Motor neuron (in vitro differentiated cells): ENCODE data around the gene PRPF38A. TPM values are rescaled to one million over a fixed set of nuclear protein-coding genes. Genes with fewer than 3 reads are reported as not detected.

ENCODE experiments used
- ATAC-seq, 8 experiments: fragments of 200-7000 bp; cut with Tn5 transposase; replicated peaks in 6 of 8; 2 replicates each; pipeline ENCODE4 v1.8.0; 2021; ENCODE audit warnings: mild to moderate bottlenecking in 8 of 8, moderate library complexity in 8 of 8
- H3K27ac ChIP-seq, 2 donors: fragments of 250-450 bp; sonication (Bioruptor Pico); 2 replicates each; pipeline ENCODE4 v1.9.0; 2021; ENCODE audit warnings: antibody characterized with exemption in 2 of 2, mild to moderate bottlenecking in 2 of 2, moderate library complexity in 1 of 2
- H3K4me1 ChIP-seq, 2 donors: fragments of 250-450 bp; sonication (Bioruptor Pico); replicated peaks in 1 of 2; 2 replicates each; pipeline ENCODE4 v1.6.1; 2021; ENCODE audit warnings: antibody characterized with exemption in 2 of 2, mild to moderate bottlenecking in 2 of 2, moderate library complexity in 1 of 2
- H3K4me3 ChIP-seq, 5 donors: fragments of 250-450 bp; sonication (Bioruptor Pico); 2 replicates each; pipeline ENCODE4 v1.9.0; 2021; ENCODE audit warnings: antibody characterized with exemption in 5 of 5, mild to moderate bottlenecking in 5 of 5, moderate library complexity in 4 of 5
- WGBS, 10 experiments: fragments of 450-650 bp; shearing (Covaris generic); methylation state at CpG; one replicate each; pipeline ENCODE4 v1.0.0; 2022; 5-methylcytosine and 5-hydroxymethylcytosine counted together
- in situ Hi-C, 9 experiments: fragments of 400-800 bp; cut with MboI; loops; one replicate each; pipeline ENCODE4 v1.15.0; 2021; ENCODE audit warnings: low sequenced_read_pairs in 9 of 9, low pct_unique_long_range_greater_than_20kb in 2 of 9; ENCODE audit not compliant: unreplicated experiment in 9 of 9
- total RNA-seq, 8 experiments: library from RNA; unstranded; fragments of 300-600 nt; gene quantifications; 2 replicates each; pipeline versions ENCODE4 v1.2.3 to v1.2.4, GENCODE V29; 2022

PRPF38A gene
- total RNA-seq, 8 experiments from 2014 or later, result 15.1 to 46.9 (median 35.7) TPM

DNA sequence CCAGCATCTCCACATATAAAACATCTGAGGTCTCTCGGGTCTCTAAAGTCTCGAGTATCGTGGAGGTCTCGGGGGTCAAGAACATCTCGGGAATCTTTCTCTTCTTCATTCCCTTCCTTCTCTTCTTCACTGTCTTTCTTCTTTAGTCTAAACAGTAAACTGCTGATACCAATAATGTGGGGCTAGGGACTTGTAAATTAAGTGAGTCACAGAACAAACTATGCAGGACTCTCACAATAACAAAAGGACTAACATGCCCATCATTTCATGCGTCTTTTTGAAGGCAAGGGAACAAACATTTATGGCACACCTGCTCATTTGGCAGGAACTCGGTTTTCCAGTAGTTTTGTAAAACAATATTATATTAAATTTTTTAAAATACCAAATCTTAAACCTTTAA lies 32.4 kb downstream of the PRPF38A start:
- in situ Hi-C loops, result loop anchor here in 2 of 9 experiments (25.0 kb wide), 2 partner anchors 225 to 250 kb away; partner anchors contain the start of gene COA7 (in 1 of the 2)
- Histone ChIP-seq H3K4me3 (no peak overlapping the region), H3K27ac (no peak overlapping the region), H3K4me1 (no peaks in the 10 kb centered on the region)
- ATAC-seq, result peak in 3 of 8 experiments; percentile 44 to 77 (median 65)
- 33 to 94% (median 71%) methylated on average over 1 to 7 of the region's 7 CpGs; no CpG with 5 or more reads in 2 of the 10 experiments for WGBS, 10 experiments

DNA sequence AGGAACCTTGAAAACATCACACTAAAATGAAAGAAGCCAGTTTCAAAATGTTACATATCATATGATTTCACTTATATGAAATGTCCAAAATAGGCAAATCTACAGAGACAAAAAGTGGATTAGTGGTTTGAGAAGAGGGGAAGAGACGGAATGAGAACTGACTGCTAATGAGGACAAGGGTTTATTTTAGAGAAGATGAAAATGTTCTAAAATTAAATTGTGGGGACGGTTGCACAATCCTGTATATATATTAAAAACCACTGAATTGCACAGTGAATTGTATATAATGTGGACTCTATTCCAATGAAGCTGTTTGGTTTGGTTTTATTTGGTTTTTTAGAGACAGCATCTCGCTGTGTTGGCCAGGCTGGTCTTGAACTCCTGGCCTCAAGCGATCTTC lies 35.6 kb downstream of the PRPF38A start:
- 80 to 100% (median 95%) methylated on average over 1 to 4 of the region's 4 CpGs for WGBS, 10 experiments
- no peak overlapping the region for H3K27ac ChIP-seq
- no peaks in the 10 kb centered on the region for H3K4me1 ChIP-seq
- no peak for ATAC-seq
- no peak overlapping the region for H3K4me3 ChIP-seq
- in situ Hi-C loops, result loop anchor here in 2 of 9 experiments (25.0 kb wide), 2 partner anchors 222 to 247 kb away; partner anchors contain the start of gene COA7 (in 1 of the 2)

DNA sequence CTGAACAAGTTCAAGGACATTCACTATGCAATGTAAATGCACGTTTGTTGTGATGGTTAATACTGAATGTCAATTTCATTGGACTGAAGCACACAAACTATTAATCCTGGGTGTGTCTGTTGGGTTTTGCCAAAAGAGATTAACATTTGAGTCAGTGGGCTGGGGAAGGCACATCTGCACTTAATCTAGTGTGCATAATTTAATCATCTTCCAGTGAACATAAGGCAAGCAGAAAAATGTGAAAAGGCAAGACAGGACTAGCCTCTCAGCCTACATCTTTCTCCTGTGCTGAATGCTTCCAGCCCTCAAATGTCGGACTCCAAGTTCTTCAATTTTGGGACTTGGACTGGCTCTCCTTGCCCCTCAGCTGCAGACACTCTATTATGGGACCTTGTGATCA lies 40.1 kb downstream of the PRPF38A start:
- in situ Hi-C loops, result loop anchor here in 2 of 9 experiments (25.0 kb wide), 2 partner anchors 218 to 243 kb away; partner anchors contain the start of gene COA7 (in 1 of the 2)
- Histone ChIP-seq H3K4me1 (no peaks in the 10 kb centered on the region), H3K4me3 (no peak overlapping the region), H3K27ac (no peak overlapping the region)
- peak in 6 of 8 experiments; percentile 16 to 98 (median 62) for ATAC-seq
- 0 to 100% (median 33%) methylated on average over 1 to 2 of the region's 2 CpGs; no CpG with 5 or more reads in 3 of the 10 experiments for WGBS, 10 experiments

DNA sequence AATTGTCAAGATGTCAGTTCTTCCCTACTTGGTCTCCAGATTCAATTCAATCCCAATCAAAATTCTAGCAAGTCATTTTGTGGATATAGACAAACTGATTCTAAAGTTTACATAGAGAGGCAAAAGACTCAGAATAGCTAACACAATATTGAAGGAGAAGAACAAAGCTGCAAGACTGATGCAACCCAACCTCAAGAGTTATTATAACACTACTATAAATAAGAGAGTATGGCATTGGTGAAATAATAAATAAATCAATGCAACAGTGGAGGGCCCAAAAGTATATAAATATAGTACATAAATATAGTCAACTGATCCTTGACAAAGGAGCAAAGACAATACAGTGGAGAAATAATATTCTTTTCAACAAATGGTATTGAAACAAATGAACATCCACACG lies 49.7 kb downstream of the PRPF38A start:
- Histone ChIP-seq H3K27ac (peak overlapping the region in 1 of 2 donors; percentile 47), H3K4me1 (peaks cover 2 to 11% of the 10 kb centered on the region in 2 donors), H3K4me3 (no peak overlapping the region)
- in situ Hi-C loops, result loop anchor here in 1 of 9 experiments (25.0 kb wide), 1 partner anchor 233 kb away; the partner anchor contains the start of gene COA7
- peak in 4 of 8 experiments; percentile 42 to 83 (median 58) for ATAC-seq
- WGBS, 10 experiments, result 88 to 100% (median 100%) methylated on average over 1 of the region's 1 CpG

- Histone ChIP-seq H3K4me3 (no peak overlapping the region), H3K27ac (peak overlapping the region in 1 of 2 donors; percentile 47), H3K4me1 (peaks cover 2 to 11% of the 10 kb centered on the region in 2 donors)
- in situ Hi-C loops, result loop anchor here in 1 of 9 experiments (25.0 kb wide), 1 partner anchor 233 kb away; the partner anchor contains the start of gene COA7
- no peak for ATAC-seq
- WGBS, 10 experiments, result 83 to 100% (median 91%) methylated on average over 1 to 2 of the region's 2 CpGs
Observed at GRCh38 chr1:52454779-52455178, 50.4 kb downstream of the PRPF38A start.

DNA sequence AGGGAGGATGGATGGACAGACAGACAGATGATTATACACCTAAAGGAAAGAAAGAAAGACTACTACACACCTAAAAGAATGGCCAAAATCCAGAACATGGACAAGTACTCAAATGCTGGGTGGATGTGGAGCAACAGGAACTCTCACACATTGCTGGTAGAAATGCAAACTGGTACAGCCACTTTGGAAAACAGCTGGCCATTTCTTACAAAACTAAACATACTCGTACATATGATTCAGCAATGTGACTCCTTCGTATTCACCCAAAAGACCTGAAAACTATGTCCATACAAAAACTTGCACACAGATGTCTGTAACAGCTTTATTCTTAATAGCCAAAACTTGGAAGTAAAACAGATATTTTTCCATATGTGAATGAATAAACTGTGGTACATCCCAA lies 51.3 kb downstream of the PRPF38A start:
- 88 to 100% (median 100%) methylated on average over 1 to 2 of the region's 2 CpGs; no CpG with 5 or more reads in 3 of the 10 experiments for WGBS, 10 experiments
- Histone ChIP-seq H3K27ac (no peak overlapping the region), H3K4me3 (no peak overlapping the region), H3K4me1 (peaks cover 2 to 11% of the 10 kb centered on the region in 2 donors)
- ATAC-seq, result no peak
- in situ Hi-C loops, result loop anchor here in 1 of 9 experiments (25.0 kb wide), 1 partner anchor 232 kb away; the partner anchor contains the start of gene COA7

DNA sequence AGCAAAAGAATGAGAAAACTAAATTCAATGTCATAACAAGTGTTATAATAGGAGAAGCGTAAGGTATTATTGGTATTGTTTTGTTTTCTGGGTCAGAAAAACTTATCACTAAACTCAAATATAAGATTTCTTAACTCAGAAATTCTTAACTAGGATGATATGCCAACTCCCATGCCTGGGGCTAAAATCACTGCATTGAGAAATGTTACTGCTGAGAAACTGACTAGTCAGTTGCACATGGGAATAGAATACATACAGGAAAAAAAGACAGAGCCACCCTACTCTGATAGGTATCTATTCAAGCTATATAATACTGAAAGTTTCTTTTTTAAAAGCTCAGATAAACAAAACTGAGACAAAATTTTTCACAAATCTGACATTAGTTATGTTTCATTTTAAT lies 56.3 kb downstream of the PRPF38A start:
- Histone ChIP-seq H3K27ac (no peak overlapping the region), H3K4me1 (no peaks in the 10 kb centered on the region), H3K4me3 (no peak overlapping the region)
- ATAC-seq, result peak in 3 of 8 experiments; percentile 67 to 88 (median 85)
- WGBS, 10 experiments, result 40 to 100% (median 100%) methylated on average over 1 of the region's 1 CpG; no CpG with 5 or more reads in 2 of the 10 experiments
- in situ Hi-C loops, result loop anchor here in 1 of 9 experiments (25.0 kb wide), 1 partner anchor 227 kb away; the partner anchor contains the start of gene COA7

- no peak overlapping the region for H3K27ac ChIP-seq
- WGBS, 10 experiments, result 38 to 83% methylated on average over 1 of the region's 1 CpG; no CpG with 5 or more reads in 8 of the 10 experiments
- H3K4me1 ChIP-seq, result no peaks in the 10 kb centered on the region
- no peak overlapping the region for H3K4me3 ChIP-seq
- in situ Hi-C loops, result loop anchor here in 1 of 9 experiments (25.0 kb wide), 1 partner anchor 225 kb away; the partner anchor contains the start of gene COA7
- ATAC-seq, result no peak
Observed at GRCh38 chr1:52461821-52462220, 57.4 kb downstream of the PRPF38A start.

- no peak overlapping the region for H3K4me3 ChIP-seq
- no peak overlapping the region for H3K27ac ChIP-seq
- 74 to 100% (median 86%) methylated on average over 1 to 5 of the region's 5 CpGs; no CpG with 5 or more reads in 1 of the 10 experiments for WGBS, 10 experiments
- H3K4me1 ChIP-seq, result no peaks in the 10 kb centered on the region
- in situ Hi-C loops, result loop anchor here in 1 of 9 experiments (25.0 kb wide), 1 partner anchor 223 kb away; the partner anchor contains the start of gene COA7
- no peak for ATAC-seq
Observed at GRCh38 chr1:52463891-52464290, 59.5 kb downstream of the PRPF38A start.

- Histone ChIP-seq H3K27ac (no peak overlapping the region), H3K4me3 (no peak overlapping the region), H3K4me1 (no peaks in the 10 kb centered on the region)
- WGBS, 10 experiments, result 70 to 100% (median 94%) methylated on average over 1 to 2 of the region's 2 CpGs; no CpG with 5 or more reads in 1 of the 10 experiments
- in situ Hi-C loops, result loop anchor here in 1 of 9 experiments (25.0 kb wide), 1 partner anchor 218 kb away; the partner anchor contains the start of gene COA7
- no peak for ATAC-seq
Observed at GRCh38 chr1:52469108-52469507, 64.7 kb downstream of the PRPF38A start.

Other genes with a start within 250 kb of the PRPF38A start
- 10 to 100 TPM; 13.8 to 25.8 (median 18.6) TPM for gene CC2D1B, start 38.4 kb upstream of the PRPF38A start, total RNA-seq
- gene ORC1, start 179 bp upstream of the PRPF38A start, total RNA-seq, result 10 to 100 TPM in 2 of 8 experiments, 1 to 10 TPM in 4, under 1 TPM in 2; 0.64 to 25.6 (median 1.6) TPM
- 100 to 1,000 TPM in 3 of 8 experiments, 10 to 100 TPM in 5; 36.0 to 143 (median 94.1) TPM for gene TUT4, start 148.5 kb downstream of the PRPF38A start, total RNA-seq
- 10 to 100 TPM in 6 of 8 experiments, 1 to 10 TPM in 2; 6.1 to 48.4 (median 15.2) TPM for gene GPX7, start 197.8 kb downstream of the PRPF38A start, total RNA-seq
- 1 to 10 TPM in 3 of 8 experiments, under 1 TPM in 4, not detected in 1; 0.38 to 2.6 (median 0.92) TPM for gene SHISAL2A, start 228.6 kb downstream of the PRPF38A start, total RNA-seq